GM20431 (cell line): Measurements from ENCODE around the gene MICAL3.
"Not testable (repeated sequence)": the region's sequence is repeated elsewhere in the genome, so short reads cannot be mapped to it uniquely, and the experiment has no call there.

Source experiments
- in situ Hi-C: fragments of 300-500 bp; cut with MseI, MboI; formaldehyde crosslinking; loops from one replicate; pipeline ENCODE4 v1.15.0; 2020; ENCODE audit warnings: low sequenced_read_pairs; ENCODE audit not compliant: unreplicated experiment

The MICAL3 gene

GRCh38 chr22:17769013-17769715 is 255.2 kb downstream of the MICAL3 start:
- in situ Hi-C loops, result no loop called here

- in situ Hi-C loops, result no loop called here
These were observed 256.9 kb downstream of the MICAL3 start for GRCh38 chr22:17767233-17768065.

- in situ Hi-C loops, result not testable (repeated sequence)
These were observed 259.5 kb downstream of the MICAL3 start for GRCh38 chr22:17764852-17765251.

- in situ Hi-C loops, result no loop called here
These were observed 260.3 kb downstream of the MICAL3 start for GRCh38 chr22:17764036-17764435.

GRCh38 chr22:17763442-17763841 is 260.9 kb downstream of the MICAL3 start:
- in situ Hi-C loops, result not testable (repeated sequence)

- in situ Hi-C loops, result no loop called here
These were observed 263.2 kb downstream of the MICAL3 start for GRCh38 chr22:17761138-17761488.

- in situ Hi-C loops, result no loop called here
These were observed 270.0 kb downstream of the MICAL3 start for GRCh38 chr22:17754233-17754925.

- in situ Hi-C loops, result no loop called here
These were observed 270.9 kb downstream of the MICAL3 start for GRCh38 chr22:17753401-17753989.

- in situ Hi-C loops, result no loop called here
These were observed 272.8 kb downstream of the MICAL3 start for GRCh38 chr22:17751596-17751995.

GRCh38 chr22:17749605-17750395 is 274.6 kb downstream of the MICAL3 start:
- in situ Hi-C loops, result loop anchor here (25.0 kb wide), 1 partner anchor 313 kb away; no protein-coding TSS in a partner anchor

- in situ Hi-C loops, result loop anchor here (25.0 kb wide), 1 partner anchor 314 kb away; no protein-coding TSS in a partner anchor
These were observed 275.6 kb downstream of the MICAL3 start for GRCh38 chr22:17748555-17749353.

GRCh38 chr22:17746916-17747315 is 277.4 kb downstream of the MICAL3 start:
- in situ Hi-C loops, result loop anchor here (25.0 kb wide), 1 partner anchor 315 kb away; no protein-coding TSS in a partner anchor

GRCh38 chr22:17744430-17744829 is 279.9 kb downstream of the MICAL3 start:
- in situ Hi-C loops, result loop anchor here (25.0 kb wide), 1 partner anchor 318 kb away; no protein-coding TSS in a partner anchor

GRCh38 chr22:17743661-17744411 is 280.5 kb downstream of the MICAL3 start:
- in situ Hi-C loops, result loop anchor here (25.0 kb wide), 1 partner anchor 318 kb away; no protein-coding TSS in a partner anchor

GRCh38 chr22:17742527-17742902 is 281.8 kb downstream of the MICAL3 start:
- in situ Hi-C loops, result loop anchor here (25.0 kb wide), 1 partner anchor 320 kb away; no protein-coding TSS in a partner anchor

- in situ Hi-C loops, result loop anchor here (25.0 kb wide), 1 partner anchor 320 kb away; no protein-coding TSS in a partner anchor
These were observed 282.4 kb downstream of the MICAL3 start for GRCh38 chr22:17741866-17742526.
